MM.1S (cell line): Measurements from ENCODE around the gene OLFM4.

Source experiments
- DNase-seq: peaks from one replicate; pipeline ENCODE4 v3.0.0-alpha.2; 2015
- H2AFZ ChIP-seq: fragments of 300-600 bp; sonication (generic); 2 replicates; pipeline ENCODE4 v1.6.0; 2016; ENCODE audit warnings: antibody characterized with exemption, low read length
- H3F3A ChIP-seq: fragments of 300-600 bp; sonication (generic); 2 replicates; pipeline ENCODE4 v1.6.1; 2016; ENCODE audit warnings: mild to moderate bottlenecking, antibody characterized with exemption, low read length, moderate library complexity, mixed read lengths; ENCODE audit not compliant: insufficient read depth
- H3K27ac ChIP-seq: fragments of 300-600 bp; sonication (generic); 2 replicates; pipeline ENCODE4 v1.5.1; 2016; ENCODE audit warnings: mild to moderate bottlenecking, low read length
- H3K27me3 ChIP-seq: fragments of 300-600 bp; sonication (generic); replicated peaks from 2 replicates; pipeline ENCODE4 v1.6.0; 2016; ENCODE audit warnings: low read length; ENCODE audit not compliant: insufficient read depth
- H3K36me3 ChIP-seq: fragments of 300-600 bp; sonication (generic); replicated peaks from 2 replicates; pipeline ENCODE4 v1.6.1; 2016; ENCODE audit warnings: mild to moderate bottlenecking, low read length, mixed read lengths; ENCODE audit not compliant: insufficient read depth
- H3K4me1 ChIP-seq: fragments of 300-600 bp; sonication (generic); 2 replicates; pipeline ENCODE4 v1.6.1; 2016; ENCODE audit warnings: low read length, mixed read lengths
- H3K4me2 ChIP-seq: fragments of 300-600 bp; sonication (generic); 2 replicates; pipeline ENCODE4 v1.6.0; 2016; ENCODE audit warnings: low read depth, low read length
- H3K4me3 ChIP-seq: fragments of 300-600 bp; sonication (generic); 2 replicates; pipeline ENCODE4 v1.5.1; 2016; ENCODE audit warnings: low read length, mixed read lengths
- H3K79me2 ChIP-seq: fragments of 300-600 bp; sonication (generic); 2 replicates; pipeline ENCODE4 v1.6.1; 2016; ENCODE audit warnings: mixed run types, low read length, mixed read lengths
- H3K9ac ChIP-seq: fragments of 300-600 bp; sonication (generic); 2 replicates; pipeline ENCODE4 v1.6.1; 2016; ENCODE audit warnings: low read length, mixed read lengths
- H3K9me2 ChIP-seq: fragments of 300-600 bp; sonication (generic); replicated peaks from 2 replicates; pipeline ENCODE4 v1.6.1; 2016; ENCODE audit warnings: mild to moderate bottlenecking, low read length, mixed read lengths; ENCODE audit not compliant: insufficient read depth
- H3K9me3 ChIP-seq: fragments of 300-600 bp; sonication (generic); replicated peaks from 2 replicates; pipeline ENCODE4 v1.6.1; 2016; ENCODE audit warnings: mild to moderate bottlenecking, low read length, mixed read lengths; ENCODE audit not compliant: insufficient read depth
- H4K20me1 ChIP-seq: fragments of 300-600 bp; sonication (generic); 2 replicates; pipeline ENCODE4 v1.6.1; 2016; ENCODE audit warnings: mild to moderate bottlenecking, low read length, moderate library complexity, mixed read lengths; ENCODE audit not compliant: insufficient read depth
- EZH2 ChIP-seq: fragments of 300-600 bp; sonication (generic); optimal IDR thresholded peaks from 2 replicates; pipeline ENCODE3; 2017; ENCODE audit warnings: low read depth, mild to moderate bottlenecking, antibody characterized with exemption, low read length, mixed read lengths
- EZH2phosphoT487 ChIP-seq: fragments of 300-600 bp; sonication (generic); IDR thresholded peaks from 2 replicates; pipeline ENCODE4 v1.6.1; 2018; ENCODE audit warnings: antibody characterized with exemption, low read length
- TF ChIP-seq, protein P1 (sequence below): fragments of 300-600 bp; sonication (generic); IDR thresholded peaks from 2 replicates; pipeline ENCODE4 v1.5.1; 2016; ENCODE audit warnings: antibody characterized with exemption, low read length, mixed read lengths

Gene OLFM4

DNA sequence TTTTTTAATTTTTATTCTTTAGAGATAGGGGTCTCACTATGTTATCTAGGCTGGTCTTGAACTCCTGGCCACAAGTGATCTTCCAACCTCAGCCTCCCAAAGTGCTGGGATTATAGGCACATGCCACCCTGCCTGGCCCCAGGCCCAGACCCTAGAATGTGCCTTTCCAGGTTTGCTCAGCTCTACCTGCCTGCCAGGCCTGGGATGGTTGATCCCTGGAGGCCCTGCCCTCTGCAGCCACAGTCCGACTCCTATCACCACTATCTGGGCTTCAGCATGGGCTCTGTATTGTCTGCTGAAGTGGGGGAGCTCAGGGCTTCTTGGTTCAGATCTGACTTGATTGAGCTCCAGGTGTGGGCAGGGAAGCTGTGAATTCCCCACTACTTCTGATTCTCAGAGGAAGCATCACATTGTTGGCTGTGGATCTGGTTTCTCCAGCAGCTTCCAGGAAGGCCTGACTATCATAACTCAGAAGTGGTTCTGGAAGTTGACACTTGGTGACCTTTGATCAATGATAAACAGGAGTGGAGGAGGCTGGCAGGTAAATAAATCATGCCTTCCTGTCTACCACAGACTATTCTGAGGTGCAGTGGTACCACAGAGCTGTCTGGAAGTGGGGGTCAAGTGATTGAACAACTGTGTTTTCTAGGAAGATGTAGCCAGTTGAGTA is 71.9 kb downstream of the OLFM4 start:
- H3K4me2 ChIP-seq: no peak overlapping the region
- TF ChIP-seq EZH2phosphoT487: no peak
- TF ChIP-seq EZH2: no peak
- TF ChIP-seq, protein P1, sequence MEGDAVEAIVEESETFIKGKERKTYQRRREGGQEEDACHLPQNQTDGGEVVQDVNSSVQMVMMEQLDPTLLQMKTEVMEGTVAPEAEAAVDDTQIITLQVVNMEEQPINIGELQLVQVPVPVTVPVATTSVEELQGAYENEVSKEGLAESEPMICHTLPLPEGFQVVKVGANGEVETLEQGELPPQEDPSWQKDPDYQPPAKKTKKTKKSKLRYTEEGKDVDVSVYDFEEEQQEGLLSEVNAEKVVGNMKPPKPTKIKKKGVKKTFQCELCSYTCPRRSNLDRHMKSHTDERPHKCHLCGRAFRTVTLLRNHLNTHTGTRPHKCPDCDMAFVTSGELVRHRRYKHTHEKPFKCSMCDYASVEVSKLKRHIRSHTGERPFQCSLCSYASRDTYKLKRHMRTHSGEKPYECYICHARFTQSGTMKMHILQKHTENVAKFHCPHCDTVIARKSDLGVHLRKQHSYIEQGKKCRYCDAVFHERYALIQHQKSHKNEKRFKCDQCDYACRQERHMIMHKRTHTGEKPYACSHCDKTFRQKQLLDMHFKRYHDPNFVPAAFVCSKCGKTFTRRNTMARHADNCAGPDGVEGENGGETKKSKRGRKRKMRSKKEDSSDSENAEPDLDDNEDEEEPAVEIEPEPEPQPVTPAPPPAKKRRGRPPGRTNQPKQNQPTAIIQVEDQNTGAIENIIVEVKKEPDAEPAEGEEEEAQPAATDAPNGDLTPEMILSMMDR: no peak
- no peaks in the 10 kb centered on the region for H3F3A ChIP-seq
- no peak overlapping the region for H3K9ac ChIP-seq
- H2AFZ ChIP-seq: no peak overlapping the region
- no peaks in the 10 kb centered on the region for H3K36me3 ChIP-seq
- no peak for DNase-seq
- H3K4me1 ChIP-seq: no peaks in the 10 kb centered on the region
- H3K9me3 ChIP-seq: no peaks in the 10 kb centered on the region
- H3K79me2 ChIP-seq: no peaks in the 10 kb centered on the region
- no peaks in the 10 kb centered on the region for H3K27me3 ChIP-seq
- no peaks in the 10 kb centered on the region for H4K20me1 ChIP-seq
- no peak overlapping the region for H3K27ac ChIP-seq
- no peak overlapping the region for H3K4me3 ChIP-seq
- H3K9me2 ChIP-seq: no peaks in the 10 kb centered on the region
